Cardiac fibroblast (primary cell): ENCODE data around the gene CCL26.
"Not testable (repeated sequence)": the region's sequence is repeated elsewhere in the genome, so short reads cannot be mapped to it uniquely, and the experiment has no call there.

ENCODE experiments used
- DNase-seq, 2 donors: peaks; one replicate each; pipeline versions ENCODE4 v3.0.0 to v3.0.0-alpha.2; 2010; ENCODE audit warnings: low read depth in 2 of 2
- H3K4me3 ChIP-seq, 2 donors: replicated peaks in 1 of 2; 1 replicate in 1 of 2; 2 replicates in 1 of 2; pipeline ENCODE4 v1.5.1; 2011; ENCODE audit warnings: low read depth in 2 of 2, low read length in 2 of 2, mild to moderate bottlenecking in 2 of 2, moderate library complexity in 1 of 2
- TF ChIP-seq, protein P1 (sequence below): IDR thresholded peaks from one replicate; pipeline ENCODE4 v1.5.1; 2011; ENCODE audit warnings: low read depth, mild to moderate bottlenecking, low read length, inconsistent platforms

Gene CCL26

GRCh38 chr7:75795831-75796285 is 23.8 kb upstream of the CCL26 start:
- DNase-seq: peak in 1 of 2 donors; percentile 49
- TF ChIP-seq, protein P1, sequence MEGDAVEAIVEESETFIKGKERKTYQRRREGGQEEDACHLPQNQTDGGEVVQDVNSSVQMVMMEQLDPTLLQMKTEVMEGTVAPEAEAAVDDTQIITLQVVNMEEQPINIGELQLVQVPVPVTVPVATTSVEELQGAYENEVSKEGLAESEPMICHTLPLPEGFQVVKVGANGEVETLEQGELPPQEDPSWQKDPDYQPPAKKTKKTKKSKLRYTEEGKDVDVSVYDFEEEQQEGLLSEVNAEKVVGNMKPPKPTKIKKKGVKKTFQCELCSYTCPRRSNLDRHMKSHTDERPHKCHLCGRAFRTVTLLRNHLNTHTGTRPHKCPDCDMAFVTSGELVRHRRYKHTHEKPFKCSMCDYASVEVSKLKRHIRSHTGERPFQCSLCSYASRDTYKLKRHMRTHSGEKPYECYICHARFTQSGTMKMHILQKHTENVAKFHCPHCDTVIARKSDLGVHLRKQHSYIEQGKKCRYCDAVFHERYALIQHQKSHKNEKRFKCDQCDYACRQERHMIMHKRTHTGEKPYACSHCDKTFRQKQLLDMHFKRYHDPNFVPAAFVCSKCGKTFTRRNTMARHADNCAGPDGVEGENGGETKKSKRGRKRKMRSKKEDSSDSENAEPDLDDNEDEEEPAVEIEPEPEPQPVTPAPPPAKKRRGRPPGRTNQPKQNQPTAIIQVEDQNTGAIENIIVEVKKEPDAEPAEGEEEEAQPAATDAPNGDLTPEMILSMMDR: no peak
- no peak overlapping the region for H3K4me3 ChIP-seq

DNA sequence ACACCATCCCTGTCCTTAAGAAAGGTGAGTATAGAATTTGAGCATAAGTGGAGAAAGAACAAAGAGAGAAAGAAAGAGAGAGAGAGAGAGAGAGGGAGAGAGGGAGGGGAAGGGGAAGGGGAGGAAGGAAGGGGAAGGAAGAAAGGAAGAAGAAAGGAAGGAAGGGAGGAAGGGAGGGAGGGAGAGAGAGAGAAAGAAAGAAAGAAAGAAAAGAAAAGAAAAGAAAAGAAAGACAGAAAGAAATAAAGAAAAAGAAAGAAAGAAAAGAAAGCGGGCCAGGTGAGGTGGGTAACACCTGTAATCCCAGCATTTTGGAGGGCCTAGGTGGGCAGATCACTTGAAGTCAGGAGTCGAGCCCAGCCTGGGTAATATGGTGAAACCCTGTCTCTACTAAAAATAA is 21.7 kb upstream of the CCL26 start:
- no peak for DNase-seq
- TF ChIP-seq, protein P1: no peak

DNA sequence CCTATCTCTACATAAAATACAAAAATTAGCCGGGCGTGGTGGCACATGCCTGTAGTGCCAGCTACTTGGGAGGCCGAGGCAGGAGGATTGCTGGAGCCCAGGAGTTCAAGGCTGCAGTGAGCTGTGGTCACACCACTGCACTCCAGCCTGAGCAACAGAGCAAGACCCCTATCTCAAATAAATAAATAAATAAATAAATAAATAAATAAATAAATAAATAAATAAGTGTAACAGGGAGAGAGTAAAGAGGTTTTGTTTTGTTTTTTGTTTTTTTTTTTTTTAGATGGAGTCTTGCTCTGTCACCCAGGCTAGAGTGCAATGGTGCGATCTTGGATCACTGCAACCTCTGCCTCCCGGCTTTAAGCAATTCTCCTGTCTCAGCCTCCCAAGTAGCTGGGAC is 20.6 kb upstream of the CCL26 start:
- H3K4me3 ChIP-seq, DNase-seq: not testable (repeated sequence)

More for the DNA sequence above, 21.7 kb upstream of the CCL26 start:
- H3K4me3 ChIP-seq: no peak overlapping the region

GRCh38 chr7:75789361-75789924 is 17.4 kb upstream of the CCL26 start:
- H3K4me3 ChIP-seq: no peak overlapping the region
- no peak for DNase-seq
- TF ChIP-seq, protein P1: no peak

DNA sequence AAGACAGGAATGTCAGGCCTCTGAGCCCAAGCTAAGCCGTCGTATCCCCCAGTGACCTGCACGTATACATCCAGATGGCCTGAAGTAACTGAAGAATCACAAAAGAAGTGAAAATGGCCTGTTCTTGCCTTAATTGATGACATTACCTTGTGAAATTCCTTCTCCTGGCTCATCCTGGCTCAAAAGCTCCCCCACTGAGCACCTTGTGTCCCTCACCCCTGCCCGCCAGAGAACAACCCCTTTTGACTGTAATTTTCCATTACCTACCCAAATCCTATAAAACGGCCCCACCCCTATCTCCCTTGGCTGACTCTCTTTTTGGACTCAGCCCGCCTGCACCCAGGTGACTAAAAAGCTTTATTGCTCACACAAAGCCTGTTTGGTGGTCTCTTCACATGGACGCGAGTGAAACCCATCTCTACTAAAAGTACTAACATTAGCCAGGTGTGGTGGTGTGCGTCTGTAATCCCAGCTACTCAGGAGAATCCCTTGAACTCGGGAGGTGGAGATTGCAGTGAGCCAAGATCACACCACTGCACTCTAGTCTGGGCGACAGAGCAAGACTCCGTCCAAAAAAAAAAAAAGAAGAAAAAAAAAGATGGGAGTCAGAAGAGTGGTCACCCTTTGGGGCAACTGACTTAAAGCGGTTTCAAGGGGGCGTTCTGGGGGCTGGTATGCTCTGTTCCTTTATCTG is 16.3 kb upstream of the CCL26 start:
- not testable (repeated sequence) for DNase-seq, H3K4me3 ChIP-seq

DNA sequence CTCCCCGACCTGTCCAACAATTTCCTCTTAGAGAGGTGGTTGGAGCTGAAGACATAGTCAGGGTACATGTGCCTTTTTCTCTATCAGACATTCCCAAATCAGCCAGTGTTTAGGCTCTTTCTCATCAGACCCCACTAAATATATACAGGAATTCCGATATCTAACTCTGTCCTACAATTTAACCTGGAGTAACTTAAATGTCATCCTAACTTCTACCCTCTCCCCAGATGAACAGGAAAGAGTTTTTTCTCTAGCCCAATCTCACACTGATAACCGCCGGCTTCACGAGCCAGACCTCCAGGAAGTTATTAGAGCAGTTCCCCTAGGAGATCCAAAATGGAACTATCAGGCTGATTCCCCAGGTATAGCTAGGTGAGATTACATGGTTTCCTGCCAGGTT is 11.0 kb upstream of the CCL26 start:
- not testable (repeated sequence) for H3K4me3 ChIP-seq, DNase-seq

GRCh38 chr7:75780647-75781273 is 8.7 kb upstream of the CCL26 start:
- not testable (repeated sequence) for H3K4me3 ChIP-seq, DNase-seq

- H3K4me3 ChIP-seq, DNase-seq: not testable (repeated sequence)
Measured at GRCh38 chr7:75779516-75779915, 7.5 kb upstream of the CCL26 start.

GRCh38 chr7:75779035-75779434 is 7.0 kb upstream of the CCL26 start:
- H3K4me3 ChIP-seq, DNase-seq: not testable (repeated sequence)

DNA sequence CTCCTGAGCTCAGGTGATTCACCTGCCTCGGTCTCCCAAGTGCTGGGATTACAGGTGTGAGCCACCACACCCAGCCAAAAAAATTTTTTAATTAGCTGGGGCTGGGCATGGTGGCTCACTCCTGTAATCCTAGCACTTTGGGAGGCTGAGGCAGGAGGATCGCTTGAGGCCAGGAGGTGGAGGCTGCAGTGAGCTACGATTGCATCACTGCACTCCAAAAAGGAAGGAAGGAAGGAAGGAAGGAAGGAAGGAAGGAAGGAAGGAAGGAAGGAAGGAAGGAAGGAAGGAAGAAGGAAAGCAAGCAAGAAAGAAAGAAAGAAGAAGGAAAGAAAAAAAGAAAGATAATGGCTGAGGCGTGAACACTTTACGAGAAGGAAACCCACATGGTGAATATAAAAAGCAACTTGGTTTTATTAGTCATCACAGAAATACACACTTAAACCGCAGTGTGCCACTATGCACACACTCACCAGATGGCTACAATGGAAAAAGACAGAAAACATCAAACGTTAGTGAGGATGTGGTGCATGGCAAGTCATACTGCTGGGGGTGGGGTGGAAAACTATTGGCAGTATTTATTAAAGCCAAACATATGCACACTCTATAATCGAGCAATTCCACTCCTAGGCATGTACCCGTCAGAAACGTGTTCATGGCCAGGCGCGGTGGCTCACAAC is 4.4 kb upstream of the CCL26 start:
- DNase-seq: peak; percentile 58 to 64

DNA sequence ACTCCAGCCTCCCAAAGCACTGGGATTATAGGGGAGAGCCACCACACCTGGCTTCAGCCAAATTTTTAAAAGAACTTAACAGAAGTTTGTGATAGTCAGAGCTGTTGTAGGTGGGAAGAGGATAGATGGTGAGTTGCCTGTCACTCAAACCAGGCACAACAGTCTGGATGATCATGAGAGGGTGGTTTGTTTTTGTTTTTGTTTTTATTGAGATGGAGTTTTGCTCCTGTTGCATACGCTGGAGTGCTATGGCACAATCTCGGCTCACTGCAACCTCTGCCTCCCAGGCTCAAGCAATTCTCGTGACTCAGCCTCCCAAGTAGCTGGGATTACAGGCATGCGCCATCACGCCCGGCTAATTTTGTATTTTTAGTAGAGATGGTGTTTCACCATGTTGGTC is 1.9 kb upstream of the CCL26 start:
- DNase-seq: not testable (repeated sequence)

More for the DNA sequence above, 4.4 kb upstream of the CCL26 start:
- H3K4me3 ChIP-seq: no peak overlapping the region
- TF ChIP-seq, protein P1: no peak

More for the DNA sequence above, 1.9 kb upstream of the CCL26 start:
- not testable (repeated sequence) for H3K4me3 ChIP-seq
